HG03558 (cell line): ENCODE measurements around the gene BNIP5.

ENCODE experiments used
- ATAC-seq: cut with Tn5 transposase; IDR thresholded peaks from one replicate; pipeline ENCODE4 v1.9.1; 2021; ENCODE audit warnings: moderate number of reproducible peaks; ENCODE audit not compliant: unreplicated experiment; ENCODE audit errors: extremely low read depth

BNIP5 gene

DNA sequence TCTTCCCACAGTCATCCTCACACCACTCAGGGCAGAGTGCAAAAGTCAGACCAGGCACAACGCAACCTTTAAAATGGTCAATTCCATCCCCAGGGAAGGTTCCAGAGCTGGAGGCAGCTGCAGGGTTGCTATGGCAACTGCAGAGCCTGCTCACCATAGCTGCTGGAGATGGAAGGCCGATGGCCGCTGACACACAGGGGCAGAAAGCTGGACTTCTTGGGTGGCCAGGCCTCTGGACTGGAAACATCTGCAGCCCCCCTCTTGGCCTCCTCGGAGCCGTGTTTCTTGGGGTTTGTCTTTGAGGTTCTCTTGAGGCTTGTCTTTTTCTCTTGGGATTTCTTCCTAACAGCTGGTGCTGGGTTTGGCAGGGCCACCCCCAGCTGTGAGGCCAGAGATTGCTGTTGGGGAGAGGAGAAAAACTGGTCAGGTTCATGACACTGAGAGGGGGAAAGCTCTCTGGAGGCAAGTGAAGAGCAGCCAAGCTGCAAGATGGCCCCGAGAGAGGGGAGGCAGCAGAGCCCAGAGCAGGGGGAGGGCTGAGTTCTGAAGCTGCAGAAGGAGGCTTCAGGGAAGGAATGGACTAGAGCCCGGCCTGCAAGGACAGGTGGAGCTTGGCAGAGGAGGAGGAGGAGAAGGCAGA is 10.2 kb downstream of the BNIP5 start:
- no peak for ATAC-seq

DNA sequence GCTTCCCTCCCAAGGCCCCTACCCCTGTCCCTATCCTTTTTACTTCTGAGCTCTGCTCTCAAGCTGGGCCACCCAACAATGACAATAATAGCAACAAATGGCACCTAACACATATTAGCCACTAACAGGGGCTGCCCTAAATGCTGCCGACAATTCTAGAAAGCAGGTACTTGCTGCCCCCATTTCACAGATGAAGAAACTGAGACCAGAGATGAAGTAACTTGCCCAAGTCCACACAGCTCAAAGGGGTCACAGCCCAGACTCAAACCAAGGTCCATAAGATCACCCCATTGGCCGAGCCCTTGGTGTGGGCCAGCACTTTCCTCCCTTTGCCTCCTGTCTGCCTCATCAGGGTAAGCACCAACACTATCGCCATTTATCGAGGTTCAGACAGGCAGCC is 12.0 kb downstream of the BNIP5 start:
- ATAC-seq, result no peak

DNA sequence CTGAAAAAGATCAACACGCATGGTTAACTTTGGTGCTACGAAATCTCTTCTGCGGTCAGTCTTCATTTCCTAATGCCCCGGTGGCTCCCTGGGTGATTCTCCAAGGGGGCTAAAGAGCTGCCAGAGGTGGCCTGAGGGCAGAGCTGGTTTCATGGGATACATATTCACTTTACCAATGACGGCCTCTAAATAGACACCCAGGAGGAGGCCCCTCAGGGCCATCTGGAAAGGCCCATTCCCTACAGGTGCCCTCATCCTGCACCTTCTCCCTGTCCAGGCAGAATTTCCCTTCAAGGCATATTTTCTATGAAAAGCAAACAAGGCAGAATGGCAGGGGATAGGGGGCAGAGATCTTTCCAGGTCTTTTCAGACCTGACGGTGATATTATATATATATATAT is 12.5 kb downstream of the BNIP5 start:
- ATAC-seq, result no peak

DNA sequence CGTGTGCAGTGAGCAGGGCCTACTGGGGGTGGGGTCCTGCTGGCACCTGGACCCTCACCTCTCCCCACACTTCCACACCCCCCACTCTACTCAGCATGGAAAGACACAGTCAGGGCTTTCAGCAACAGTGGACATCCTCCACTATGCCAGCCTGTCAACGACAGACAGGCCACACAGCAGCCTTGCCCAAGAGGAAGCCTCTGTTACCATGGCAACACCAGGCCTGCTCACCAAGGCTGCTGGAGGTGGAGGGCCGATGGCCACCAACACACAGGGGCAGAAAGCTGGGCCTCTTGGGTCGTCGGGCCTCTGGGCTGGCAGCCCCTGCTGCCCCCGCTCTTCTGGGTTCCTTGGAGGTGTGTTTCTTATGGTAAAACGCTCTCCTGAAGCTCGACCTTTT is 13.6 kb downstream of the BNIP5 start:
- no peak for ATAC-seq

DNA sequence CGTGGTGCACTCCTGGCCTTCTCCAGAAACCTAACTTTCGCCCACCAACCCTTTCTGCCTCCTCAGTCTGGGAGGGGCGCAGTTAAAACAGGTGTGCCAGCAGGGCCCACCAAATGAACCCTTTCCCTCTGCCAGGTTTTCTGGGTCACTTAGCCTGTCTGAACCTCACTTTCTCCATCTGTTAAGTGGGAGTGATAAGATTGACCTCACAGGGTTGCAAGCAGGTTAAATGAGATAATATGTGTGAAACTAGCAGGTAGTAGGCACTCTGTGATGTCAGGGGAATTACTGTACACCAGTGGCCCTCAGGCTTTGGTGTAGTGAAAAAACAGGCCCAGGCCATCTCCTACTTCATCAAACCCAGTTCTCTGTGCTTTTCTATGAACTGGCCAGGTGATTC is 14.1 kb downstream of the BNIP5 start:
- ATAC-seq, result no peak

DNA sequence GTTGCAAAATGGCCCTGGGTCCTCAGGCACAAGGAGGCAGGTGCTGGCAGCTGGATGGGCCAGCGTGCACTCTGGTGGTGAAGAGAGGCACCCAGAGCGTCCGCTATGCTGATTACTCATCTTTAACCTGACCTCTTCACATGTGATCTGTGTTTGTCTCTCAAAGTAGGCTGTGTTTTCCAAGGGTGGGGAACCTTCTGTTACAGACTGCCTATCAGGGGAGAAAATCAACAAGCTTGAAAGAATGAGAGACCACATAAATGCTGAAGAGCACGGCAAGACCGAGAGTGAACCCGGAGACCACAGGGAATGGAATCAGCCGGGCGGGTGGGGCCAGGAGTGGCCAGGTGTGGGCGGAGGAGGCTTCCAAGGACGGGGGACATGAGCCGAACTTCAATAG is 16.2 kb downstream of the BNIP5 start:
- ATAC-seq, result no peak

DNA sequence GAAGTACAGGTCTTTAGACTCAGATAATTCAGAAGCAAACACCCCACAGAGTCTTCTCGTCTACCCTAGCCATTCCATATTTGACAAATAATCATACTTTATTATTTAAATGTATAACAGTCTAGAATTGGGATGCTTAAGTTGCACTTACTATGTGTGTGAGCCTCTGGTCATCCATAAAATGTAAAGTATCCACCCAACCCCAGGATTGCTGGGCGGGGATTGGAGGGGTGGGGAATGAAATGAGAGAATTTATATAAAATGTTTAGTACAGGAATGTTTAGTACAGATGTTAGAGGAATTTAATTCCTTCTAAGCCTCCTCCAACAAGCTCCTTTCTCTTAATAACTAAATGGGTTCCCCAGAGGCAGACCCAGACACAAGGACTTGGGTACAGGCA is 16.9 kb downstream of the BNIP5 start:
- ATAC-seq, result no peak

DNA sequence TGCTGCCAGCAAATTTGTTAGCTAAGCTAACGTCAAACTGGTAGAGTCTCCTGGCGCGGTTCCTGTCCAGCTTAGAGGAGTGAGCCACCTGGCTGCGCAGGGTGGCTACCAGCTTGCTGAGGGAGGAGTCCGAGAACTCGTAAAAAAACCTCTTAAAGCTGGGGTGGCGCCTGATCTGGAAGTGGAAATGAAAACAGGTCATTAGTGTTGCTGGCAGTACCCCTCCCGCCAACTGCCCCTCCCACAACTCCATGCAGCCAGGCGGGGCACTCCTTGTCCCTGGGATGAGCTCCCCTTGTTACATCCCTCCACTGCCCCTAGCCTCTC is 17.3 kb downstream of the BNIP5 start:
- ATAC-seq, result no peak

DNA sequence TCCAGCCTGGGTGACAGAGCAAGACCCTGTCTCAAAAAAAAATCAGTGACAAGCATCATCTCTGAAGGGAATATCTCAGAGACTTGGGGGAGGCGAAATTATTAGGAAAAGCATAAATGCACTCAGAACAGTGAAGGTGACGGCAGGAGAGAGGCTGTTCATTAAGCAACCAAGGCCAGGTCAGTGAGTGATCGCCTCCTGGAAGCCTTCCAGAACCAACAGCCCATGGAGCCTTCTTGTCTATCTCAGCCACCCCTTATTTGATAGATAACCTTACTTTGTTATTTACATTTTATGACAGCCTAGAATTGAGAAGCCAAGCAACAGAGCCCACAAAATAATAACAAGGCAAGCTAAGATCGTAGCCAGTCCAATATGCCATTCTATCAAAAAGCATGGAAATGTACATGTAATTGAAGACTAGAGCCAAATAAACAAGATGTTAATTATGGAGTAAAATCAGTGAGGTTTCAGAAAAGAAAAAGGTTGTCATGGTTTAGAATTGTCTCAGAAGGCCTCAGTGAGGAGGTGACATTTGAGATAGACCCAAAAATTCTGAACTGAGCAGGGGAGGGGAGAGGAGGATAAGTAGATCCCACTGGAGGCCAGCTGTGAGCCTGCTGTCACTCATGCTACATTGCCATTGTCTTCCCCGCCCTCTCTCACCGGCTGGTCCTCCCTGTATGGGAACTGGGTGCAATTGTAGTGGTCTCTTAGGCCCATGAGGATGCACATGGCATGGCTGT is 17.8 kb downstream of the BNIP5 start:
- ATAC-seq, result no peak

DNA sequence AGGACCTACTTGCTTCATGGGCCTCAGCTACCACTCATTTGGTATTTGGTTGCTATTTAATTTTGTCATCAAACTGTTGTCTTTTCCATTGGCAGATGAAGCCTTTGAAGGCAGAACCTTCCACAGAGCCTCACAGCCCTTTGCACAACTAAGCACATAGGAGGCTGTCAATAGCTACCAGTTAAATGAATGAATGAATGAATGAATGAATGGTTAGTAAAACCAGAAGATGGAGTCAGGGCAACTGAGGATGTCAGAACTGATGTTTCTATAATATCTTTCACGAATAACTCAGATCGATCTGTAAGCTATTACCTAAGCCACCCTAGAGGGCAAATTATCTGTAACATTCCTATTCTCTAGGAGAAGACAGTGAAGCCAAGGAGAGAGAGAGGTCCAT is 19.1 kb downstream of the BNIP5 start:
- no peak for ATAC-seq

DNA sequence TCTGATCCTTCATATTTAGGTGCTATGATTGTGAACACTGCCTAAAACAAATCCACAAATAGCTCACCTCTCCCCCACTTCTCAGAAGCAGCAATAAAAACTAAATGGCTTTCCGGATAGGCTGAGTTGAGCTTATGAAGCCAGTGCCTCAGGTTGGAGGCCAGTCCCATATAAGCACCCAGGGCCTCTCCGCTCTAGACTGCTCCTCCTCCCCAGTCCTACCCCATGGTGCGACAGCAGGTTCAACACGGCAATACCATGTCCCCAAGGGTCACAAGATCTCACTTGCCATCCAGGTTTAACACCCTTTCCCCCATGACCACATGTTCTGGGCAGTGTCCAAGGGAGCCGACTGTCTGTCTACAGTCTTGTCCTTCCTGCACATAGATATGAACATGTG is 20.8 kb downstream of the BNIP5 start:
- ATAC-seq, result no peak

DNA sequence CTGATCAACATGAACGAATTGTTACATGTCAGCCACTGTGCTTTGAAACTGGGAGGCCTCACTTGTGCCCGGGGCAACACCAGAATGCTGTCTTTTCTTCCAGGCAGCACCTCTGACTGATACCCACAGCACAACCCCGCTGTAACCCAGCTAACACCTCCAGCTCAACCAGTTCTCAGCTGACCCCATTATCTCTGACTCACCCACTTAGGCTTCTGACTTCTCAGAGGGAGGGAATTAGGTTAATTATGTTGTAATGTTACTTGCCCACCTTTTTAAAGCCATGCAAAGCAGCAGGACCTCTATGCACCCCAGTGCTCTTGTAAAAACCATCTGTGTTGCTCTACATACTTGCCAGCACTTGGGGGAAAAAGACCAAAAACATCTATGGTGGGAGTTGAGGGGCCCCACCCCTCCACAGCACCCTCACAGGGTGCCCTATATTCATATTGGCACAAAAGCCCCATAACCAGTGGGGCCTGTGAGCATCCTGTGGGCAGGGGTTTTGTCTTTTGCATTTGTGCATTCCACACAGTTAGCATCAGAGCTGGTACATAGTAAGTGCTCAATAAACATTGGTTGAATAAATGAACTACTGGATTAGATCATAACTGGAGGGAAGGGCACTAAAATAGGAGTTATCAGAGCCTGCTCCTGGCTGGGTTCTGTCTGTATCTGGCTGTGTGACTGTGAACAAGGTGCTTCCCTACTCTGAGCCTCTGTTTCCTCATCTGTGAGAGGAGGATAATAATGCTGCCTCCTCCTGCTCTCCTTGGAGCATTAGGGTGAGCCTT is 22.3 kb downstream of the BNIP5 start:
- no peak for ATAC-seq

DNA sequence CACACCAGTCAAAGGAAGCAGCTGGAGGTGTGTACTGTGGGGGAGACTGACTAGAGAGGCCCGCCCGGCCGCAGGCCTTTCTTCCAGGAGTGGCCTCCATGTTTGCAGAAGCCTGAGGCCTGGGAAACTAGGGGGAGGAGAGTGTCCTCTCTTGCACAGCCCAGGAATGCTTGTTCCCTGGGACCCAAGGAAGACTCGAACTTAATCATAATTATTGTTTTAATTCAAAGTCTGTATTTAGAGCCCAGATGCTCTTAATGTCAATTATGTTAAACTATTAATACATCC is 23.1 kb downstream of the BNIP5 start:
- no peak for ATAC-seq

DNA sequence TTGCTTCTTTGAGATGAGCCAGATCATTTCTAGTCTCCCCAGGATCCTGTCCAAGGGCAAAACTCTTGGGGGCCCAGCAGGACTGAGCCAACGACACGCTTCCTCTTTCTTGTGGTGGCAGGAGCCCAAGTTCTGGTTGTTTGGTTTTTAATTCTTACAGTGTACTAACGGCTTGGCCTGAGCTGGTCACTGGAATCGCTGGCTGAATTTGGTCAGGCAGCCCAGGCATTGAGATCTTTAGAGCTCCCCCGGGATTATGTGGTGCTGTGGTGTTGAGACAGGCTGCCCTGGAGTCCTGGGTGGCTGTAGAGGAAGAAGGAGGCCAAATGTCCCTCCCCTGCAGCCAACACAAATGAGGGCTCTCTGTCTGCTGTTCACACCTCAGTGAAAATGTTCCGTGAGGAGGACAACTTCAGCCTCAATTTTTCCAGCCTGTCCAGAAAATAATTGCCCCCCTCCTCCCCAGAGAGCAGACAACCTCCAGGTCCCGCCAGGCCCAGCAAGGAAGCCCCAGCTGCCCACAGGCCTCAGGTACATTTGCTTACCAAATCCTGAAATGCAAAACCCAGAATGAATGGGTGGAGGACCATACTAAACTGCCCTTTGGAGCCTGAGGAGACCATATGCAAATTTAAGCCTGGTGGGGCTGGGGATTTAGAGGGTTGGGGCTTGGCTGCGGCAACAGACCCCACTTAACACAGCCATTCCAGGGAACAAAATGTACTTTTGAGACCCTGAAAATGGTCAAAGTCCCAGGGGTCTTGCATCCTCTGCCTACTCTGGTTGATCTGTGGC is 23.6 kb downstream of the BNIP5 start:
- ATAC-seq, result no peak

DNA sequence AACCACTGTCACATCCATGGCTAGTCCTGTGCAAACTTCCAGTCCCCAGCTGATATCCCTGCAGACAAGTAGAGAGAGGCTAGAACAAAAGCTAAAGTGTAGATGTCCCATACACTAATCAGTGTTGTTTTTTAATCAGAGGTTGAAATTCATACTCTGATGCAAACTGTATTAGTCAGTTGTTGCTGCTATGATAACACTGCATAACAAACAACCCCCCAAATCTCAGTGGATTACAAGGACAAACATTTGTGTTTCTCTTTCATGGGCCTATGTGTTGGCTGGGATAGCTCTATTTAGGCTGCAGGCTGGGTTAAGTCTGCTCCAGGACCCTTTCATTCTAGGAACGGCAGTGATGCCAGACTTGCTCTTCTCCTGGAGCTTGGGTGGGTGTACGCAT is 26.8 kb downstream of the BNIP5 start:
- ATAC-seq, result no peak

DNA sequence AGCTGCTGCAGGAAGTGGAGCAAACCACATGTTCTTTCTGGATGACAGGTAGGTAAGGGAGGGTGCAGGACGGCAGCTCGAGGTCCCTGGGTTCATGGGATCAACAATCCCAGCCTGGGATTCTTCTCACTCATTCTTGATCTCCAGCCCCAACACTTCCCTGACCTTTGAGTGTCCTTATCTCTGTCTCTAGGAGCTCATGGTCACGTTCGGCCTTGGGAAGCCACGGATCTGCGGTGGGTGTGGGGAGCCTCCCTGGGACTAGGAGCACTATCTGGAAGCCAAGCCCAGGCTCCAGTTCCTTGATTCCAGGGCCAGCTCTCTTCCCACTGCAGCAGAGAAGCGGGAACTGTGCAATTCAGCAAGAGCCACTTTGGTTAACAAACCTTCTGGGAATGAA is 27.5 kb downstream of the BNIP5 start:
- ATAC-seq, result no peak

DNA sequence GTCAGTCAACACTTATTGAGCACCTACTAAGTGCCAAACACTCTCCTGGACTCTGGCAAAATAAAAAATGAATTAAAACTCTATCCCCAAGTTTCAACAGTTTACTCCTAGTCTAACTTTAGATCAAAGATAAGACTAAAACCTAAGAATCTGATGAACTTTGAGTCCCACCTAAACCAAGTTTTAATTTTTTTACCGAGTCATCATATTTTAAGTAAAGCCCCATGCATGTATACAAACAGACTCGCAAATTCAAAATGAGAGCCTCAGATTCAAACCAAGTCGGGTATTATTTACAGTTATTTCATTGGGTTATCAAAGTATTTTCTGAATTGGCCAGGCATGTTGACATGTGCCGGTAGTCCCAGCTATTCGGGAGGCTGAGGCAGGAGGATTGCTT is 28.2 kb downstream of the BNIP5 start:
- no peak for ATAC-seq

DNA sequence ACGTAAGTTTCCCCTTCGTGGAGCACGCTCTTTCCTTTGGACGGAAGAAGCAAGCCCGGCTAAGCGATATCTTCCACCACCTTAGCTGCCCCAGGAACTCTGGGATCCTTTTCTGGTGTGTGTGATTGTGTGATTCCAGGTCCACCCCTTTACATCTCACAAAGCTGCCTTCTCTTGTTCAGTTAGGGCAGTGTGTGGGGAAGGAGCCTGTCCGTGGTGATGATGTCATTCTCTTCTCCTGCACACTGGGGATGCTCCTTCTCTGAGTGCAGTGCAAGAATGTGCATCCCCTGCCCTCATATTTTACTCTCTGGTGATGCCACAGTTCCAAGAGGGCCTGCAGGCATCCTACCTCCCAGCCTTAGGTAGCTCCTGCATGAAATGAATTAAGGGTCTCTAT is 30.3 kb downstream of the BNIP5 start:
- ATAC-seq, result no peak

DNA sequence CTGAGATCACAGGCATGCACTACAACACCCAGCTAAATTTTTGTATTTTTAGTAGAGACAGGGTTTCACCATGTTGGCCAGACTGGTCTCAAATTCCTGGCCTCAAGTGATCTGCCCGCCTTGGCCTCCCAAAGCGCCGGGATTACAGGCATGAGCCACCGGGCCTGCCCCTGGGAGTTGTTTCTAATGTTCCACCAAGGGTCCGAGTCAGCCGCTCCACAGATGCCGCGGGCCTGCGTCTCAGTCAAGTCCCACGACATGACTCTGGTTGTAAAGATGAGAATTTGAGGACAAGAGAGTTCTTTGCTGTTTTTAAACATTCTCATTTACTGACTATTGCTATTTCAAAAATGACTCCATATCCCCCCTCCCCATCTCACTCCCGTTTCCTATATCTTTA is 30.8 kb downstream of the BNIP5 start:
- ATAC-seq, result no peak

DNA sequence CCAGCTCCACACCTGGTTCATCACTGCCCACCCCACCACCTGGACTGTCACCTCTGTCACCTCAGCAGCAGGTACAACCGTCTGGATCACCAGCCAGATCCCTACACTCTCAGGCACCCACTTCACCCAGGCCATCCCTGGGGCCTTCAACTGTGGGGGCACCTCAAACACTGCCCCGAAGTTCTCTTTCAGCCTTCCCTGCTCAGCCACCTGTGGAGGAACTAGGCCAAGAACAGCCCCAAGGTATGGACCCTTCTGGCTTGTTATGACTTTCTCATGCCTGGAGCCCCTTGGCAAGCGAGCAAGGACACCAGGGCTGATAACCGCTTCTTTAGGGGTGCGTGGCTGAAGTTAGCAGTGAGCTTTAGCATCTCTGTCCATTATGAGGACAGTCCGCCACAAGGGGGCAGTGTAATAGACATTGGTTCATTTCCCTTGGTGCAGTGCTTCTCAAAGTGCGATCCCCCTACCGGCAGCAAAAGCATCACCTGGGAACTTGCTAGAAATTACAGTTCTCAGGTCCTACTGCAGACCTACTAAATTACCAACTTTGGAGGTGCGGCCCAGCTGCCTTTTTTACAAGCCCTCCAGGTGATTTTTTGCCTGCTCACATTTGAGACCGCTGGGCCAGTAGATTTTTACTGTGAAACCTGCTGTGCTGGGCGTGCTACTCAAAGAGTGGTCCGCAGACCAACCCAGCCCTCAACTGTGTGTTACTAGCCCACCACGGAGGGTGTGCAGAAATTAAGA is 34.3 kb downstream of the BNIP5 start:
- no peak for ATAC-seq
